Activated B cell treated with CpG ODN at 0.5 μM for 24 hours (primary cell): ENCODE data around the gene LCLAT1. TPM values are rescaled to one million over a fixed set of nuclear protein-coding genes. Genes with fewer than 3 reads are reported as not detected.

Source experiments
- ATAC-seq: fragments of 200-7000 bp; cut with Tn5 transposase; one replicate; pipeline ENCODE4 v1.10.0; 2021; ENCODE audit warnings: low read depth, mild to moderate bottlenecking, moderate library complexity
- CTCF ChIA-PET: fragments of 350-600 bp; sonication (Branson Sonifier 250); formaldehyde crosslinking; loops from one replicate; lab custom pipeline; 2021; ENCODE audit warnings: antibody characterized with exemption; lab: Charles Lee
- POLR2A ChIA-PET: fragments of 350-600 bp; sonication (Branson Sonifier 250); formaldehyde crosslinking; loops from one replicate; lab custom pipeline; 2021; ENCODE audit warnings: antibody characterized with exemption; lab: Charles Lee
- DNase-seq: peaks from one replicate; pipeline ENCODE4 v3.0.0; 2022
- H3K27ac Mint-ChIP-seq: one replicate; pipeline ENCODE4 v1.8.0; 2020; ENCODE audit warnings: mixed read lengths
- H3K27me3 Mint-ChIP-seq: one replicate; pipeline ENCODE4 v1.8.0; 2021; ENCODE audit warnings: mixed read lengths
- H3K36me3 Mint-ChIP-seq: one replicate; pipeline ENCODE4 v1.8.0; 2021; ENCODE audit warnings: low read depth, mixed read lengths
- H3K4me1 Mint-ChIP-seq: one replicate; pipeline ENCODE4 v1.8.0; 2021; ENCODE audit warnings: mixed read lengths
- H3K4me3 Mint-ChIP-seq: one replicate; pipeline ENCODE4 v1.8.0; 2020; ENCODE audit warnings: mild to moderate bottlenecking, mixed read lengths
- H3K9me3 Mint-ChIP-seq: one replicate; pipeline ENCODE4 v1.8.0; 2020; ENCODE audit warnings: mixed read lengths
- CTCF ChIP-seq: fragments of 200-600 bp; IDR thresholded peaks from one replicate; pipeline ENCODE4 v1.8.0; 2022; ENCODE audit warnings: antibody characterized with exemption, mild to moderate bottlenecking
- intact Hi-C: fragments of 100-400 bp; cut with micrococcal nuclease; formaldehyde crosslinking; loops from one replicate; pipeline ENCODE4 v1.15.1; 2024
- total RNA-seq: library from RNA; stranded (reverse); gene quantifications from 2 replicates; pipeline ENCODE4 v1.2.3, GENCODE V29; 2022

The LCLAT1 gene
- total RNA-seq, 1 donor from 2014 or later: 25.9 TPM

- no peak for ATAC-seq
- intact Hi-C loops: no loop called here
- TF ChIP-seq CTCF: no peak
- Mint-ChIP-seq H3K27ac (peak overlapping the region; percentile 82), H3K9me3 (no peaks in the 10 kb centered on the region), H3K4me1 (peaks cover 38% of the 10 kb centered on the region), H3K36me3 (no peaks in the 10 kb centered on the region), H3K27me3 (no peaks in the 10 kb centered on the region), H3K4me3 (peak overlapping the region; percentile 39)
- ChIA-PET POLR2A (interaction anchor here (1.0 to 3.0 kb wide), 12 partner anchors 9 to 196 kb away, joined by 3 to 29 read pairs (median 4); partner anchors contain the start of genes LBH and LCLAT1), CTCF (interaction anchor here (2.0 kb wide), 1 partner anchor 86 kb away, joined by 6 read pairs; no protein-coding TSS in a partner anchor)
- no peak for DNase-seq
Measured at GRCh38 chr2:30421026-30421603, 25.9 kb upstream of the LCLAT1 start.

GRCh38 chr2:30421604-30422443, 25.2 kb upstream of the LCLAT1 start:
- ATAC-seq: peak; percentile 60
- ChIA-PET CTCF (interaction anchor here (0.8 to 2.0 kb wide), 4 partner anchors 87 to 290 kb away, joined by 3 to 6 read pairs (median 4); no protein-coding TSS in a partner anchor), POLR2A (interaction anchor here (0.7 to 3.0 kb wide), 16 partner anchors 10 to 213 kb away, joined by 3 to 29 read pairs (median 4); partner anchors contain the start of genes LBH and LCLAT1)
- Mint-ChIP-seq H3K9me3 (no peaks in the 10 kb centered on the region), H3K4me1 (peaks cover 42% of the 10 kb centered on the region), H3K36me3 (no peaks in the 10 kb centered on the region), H3K27me3 (no peaks in the 10 kb centered on the region), H3K27ac (peak overlapping the region; percentile 82), H3K4me3 (peak overlapping the region; percentile 39)
- intact Hi-C loops: loop anchor here (1.0 to 2.0 kb wide), 3 partner anchors 13 to 85 kb away; no protein-coding TSS in a partner anchor
- TF ChIP-seq CTCF: no peak
- DNase-seq: no peak

- intact Hi-C loops: loop anchor here (1.0 to 2.0 kb wide), 3 partner anchors 14 to 85 kb away; no protein-coding TSS in a partner anchor
- peak overlapping the region; percentile 82 for H3K27ac Mint-ChIP-seq
- no peak for TF ChIP-seq CTCF
Measured at GRCh38 chr2:30422444-30423040, 24.5 kb upstream of the LCLAT1 start.

GRCh38 chr2:30424231-30424630, 22.8 kb upstream of the LCLAT1 start:
- ChIA-PET CTCF (no interaction called here), POLR2A (interaction anchor here (3.0 kb wide), 1 partner anchor 13 kb away, joined by 22 read pairs; no protein-coding TSS in a partner anchor)
- no peak overlapping the region for H3K4me3 Mint-ChIP-seq
- DNase-seq: no peak
- no peak for TF ChIP-seq CTCF
- no peak for ATAC-seq
- no peaks in the 10 kb centered on the region for H3K27me3 Mint-ChIP-seq
- no peak overlapping the region for H3K27ac Mint-ChIP-seq
- no peaks in the 10 kb centered on the region for H3K36me3 Mint-ChIP-seq
- no peaks in the 10 kb centered on the region for H3K9me3 Mint-ChIP-seq
- H3K4me1 Mint-ChIP-seq: peaks cover 46% of the 10 kb centered on the region
- intact Hi-C loops: no loop called here

More at GRCh38 chr2:30422444-30423040, 24.5 kb upstream of the LCLAT1 start:
- CTCF ChIA-PET: interaction anchor here (0.8 to 2.0 kb wide), 4 partner anchors 88 to 289 kb away, joined by 3 to 6 read pairs (median 4); no protein-coding TSS in a partner anchor
- Mint-ChIP-seq H3K27me3 (no peaks in the 10 kb centered on the region), H3K9me3 (no peaks in the 10 kb centered on the region), H3K4me3 (peak overlapping the region; percentile 39), H3K4me1 (peaks cover 44% of the 10 kb centered on the region), H3K36me3 (no peaks in the 10 kb centered on the region)
- ATAC-seq (peak; percentile 94), DNase-seq (no peak)
- POLR2A ChIA-PET: interaction anchor here (0.6 to 3.0 kb wide), 14 partner anchors 9 to 214 kb away, joined by 3 to 29 read pairs (median 4); partner anchors contain the start of genes LBH and LCLAT1
